Muscle layer of colon (tissue), 2 donors: Measurements from ENCODE around the gene ABCA7.

Source experiments
- H3K27ac ChIP-seq: one replicate; pipeline ENCODE4 v1.7.0; 2013; ENCODE audit warnings: low read depth, mild to moderate bottlenecking, low read length, moderate library complexity
- H3K27me3 ChIP-seq, 2 donors: one replicate each; pipeline ENCODE4 v1.7.0; 2013; ENCODE audit warnings: low read length in 2 of 2, mild to moderate bottlenecking in 2 of 2; ENCODE audit not compliant: insufficient read depth in 2 of 2, control insufficient read depth in 1 of 2
- H3K36me3 ChIP-seq: one replicate; pipeline ENCODE4 v1.7.0; 2013; ENCODE audit warnings: mild to moderate bottlenecking, low read length; ENCODE audit not compliant: insufficient read depth
- H3K4me1 ChIP-seq: one replicate; pipeline ENCODE4 v1.7.0; 2013; ENCODE audit warnings: mild to moderate bottlenecking, low read length; ENCODE audit not compliant: insufficient read depth
- H3K4me3 ChIP-seq, 2 donors: one replicate each; pipeline ENCODE4 v1.7.0; 2013; ENCODE audit warnings: low read length in 2 of 2, low read depth in 1 of 2, mild to moderate bottlenecking in 1 of 2, moderate library complexity in 1 of 2
- H3K9ac ChIP-seq: one replicate; pipeline ENCODE4 v1.7.0; 2013; ENCODE audit warnings: low read length
- H3K9me3 ChIP-seq: one replicate; pipeline ENCODE4 v1.7.0; 2013; ENCODE audit warnings: mild to moderate bottlenecking, low read length
- donor health status: abdominal sarcoma.
- donor health status: Adenocarcinoma of cecum.

The ABCA7 gene

DNA sequence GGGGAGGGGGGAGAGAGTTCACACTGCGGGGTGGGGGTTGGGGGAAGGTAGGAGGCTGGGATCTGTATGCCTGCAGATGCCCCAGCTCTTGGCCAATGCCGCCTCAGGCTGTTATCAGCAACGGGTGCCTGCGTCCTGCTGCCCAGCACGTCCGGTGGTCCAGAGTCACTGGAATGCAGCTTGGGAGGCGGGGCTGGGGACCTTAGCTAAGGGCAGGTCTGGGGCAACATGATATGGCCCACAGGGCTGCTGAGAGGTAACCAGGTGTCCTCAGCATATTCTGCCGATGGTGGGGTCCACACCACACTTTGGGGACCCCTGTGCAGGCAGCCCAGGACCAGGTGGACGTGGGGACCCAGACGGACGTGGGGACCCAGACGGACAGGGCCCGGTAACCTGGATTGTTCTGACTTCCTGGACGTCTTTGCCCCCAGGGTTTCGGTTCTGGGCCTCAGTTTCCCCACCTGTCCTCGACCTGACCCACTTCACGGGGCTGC is 26.4 kb downstream of the ABCA7 start:
- H3K9me3 ChIP-seq: no peaks in the 10 kb centered on the region
- no peaks in the 10 kb centered on the region for H3K4me1 ChIP-seq
- H3K36me3 ChIP-seq: no peaks in the 10 kb centered on the region
- H3K27ac ChIP-seq: no peak overlapping the region
- peaks cover 39 to 79% of the 10 kb centered on the region in 2 donors for H3K27me3 ChIP-seq
- no peak overlapping the region for H3K9ac ChIP-seq
- H3K4me3 ChIP-seq: no peak overlapping the region

DNA sequence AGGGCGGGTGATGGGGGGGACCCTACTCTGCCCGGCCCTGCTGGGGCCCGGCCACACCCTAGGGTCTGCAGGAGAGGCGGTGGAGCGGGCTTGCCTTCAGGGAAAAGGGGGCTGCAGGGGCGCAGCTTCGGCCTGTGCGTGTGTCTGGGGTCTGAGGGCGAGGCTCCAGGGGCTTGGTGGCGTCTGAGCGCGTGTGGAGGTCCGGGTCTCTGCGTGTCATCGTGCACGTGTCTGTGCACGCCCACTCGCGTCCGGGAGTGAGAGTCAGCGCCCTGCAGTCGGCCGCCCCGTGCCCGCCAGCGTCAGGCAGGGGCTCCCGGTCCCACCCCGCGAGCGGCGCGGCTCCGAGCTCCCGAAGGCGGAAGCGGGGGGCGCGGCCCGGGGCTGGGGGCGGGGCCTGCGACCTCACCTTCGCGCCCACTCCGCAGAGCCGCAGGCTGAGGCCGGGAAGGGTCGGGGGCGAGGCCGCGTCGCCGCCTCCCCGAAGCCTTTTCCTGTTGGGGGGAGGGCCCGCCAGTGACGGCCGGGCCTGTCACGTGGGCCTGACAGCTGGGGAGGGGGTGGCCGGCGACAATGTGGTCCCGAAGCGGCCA is 26.9 kb downstream of the ABCA7 start, which contains the start of gene ARHGAP45:
TSS of gene ARHGAP45 (plus strand) at position 420 of the 593 bp plus-strand sequence. CDS start 239 bp downstream, outside the sequence.
- H3K4me1 ChIP-seq: peaks cover 4% of the 10 kb centered on the region
- peak within 1 kb of the TSS in 1 of 2 donors; percentile 7 for H3K4me3 ChIP-seq
- no peaks in the 10 kb centered on the region for H3K9me3 ChIP-seq
- no peak within 1 kb of the TSS for H3K27ac ChIP-seq
- H3K27me3 ChIP-seq: peaks cover 39 to 84% of the 10 kb centered on the region in 2 donors
- H3K9ac ChIP-seq: no peak within 1 kb of the TSS
- H3K36me3 ChIP-seq: no peaks in the 10 kb centered on the region

DNA sequence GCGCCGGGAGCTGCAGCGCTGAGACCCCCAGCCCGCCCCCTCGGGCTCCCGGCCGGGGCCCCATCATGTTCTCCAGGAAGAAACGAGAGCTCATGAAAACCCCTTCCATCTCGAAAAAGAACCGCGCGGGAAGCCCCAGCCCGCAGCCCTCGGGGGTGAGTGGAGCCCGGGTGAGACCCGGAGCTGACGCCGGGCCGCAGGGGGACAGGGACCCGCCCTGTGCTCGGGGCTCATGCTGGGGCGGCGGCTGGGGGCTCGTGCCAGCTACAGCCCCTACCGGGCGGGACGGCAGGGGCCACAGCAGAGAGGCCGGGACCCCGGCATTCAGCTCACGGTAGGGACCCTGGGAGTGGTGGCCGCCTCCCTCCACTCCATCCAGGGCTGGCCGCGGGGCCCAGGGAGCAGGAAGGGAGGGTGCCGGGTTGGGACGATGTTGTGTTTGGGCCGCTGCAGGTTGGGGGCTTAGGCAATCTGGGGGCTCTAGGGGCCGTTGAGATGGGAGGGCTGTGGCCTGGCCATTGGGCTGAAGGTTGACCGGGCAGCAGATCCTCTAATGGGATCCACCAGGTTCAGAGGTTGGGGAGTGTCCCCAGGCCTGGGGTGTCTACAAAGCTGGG is 27.5 kb downstream of the ABCA7 start:
- H3K27ac ChIP-seq: no peak overlapping the region
- no peak overlapping the region for H3K9ac ChIP-seq
- peaks cover 4% of the 10 kb centered on the region for H3K4me1 ChIP-seq
- H3K4me3 ChIP-seq: peak overlapping the region in 1 of 2 donors; percentile 7
- H3K36me3 ChIP-seq: no peaks in the 10 kb centered on the region
- peaks cover 39 to 90% of the 10 kb centered on the region in 2 donors for H3K27me3 ChIP-seq
- H3K9me3 ChIP-seq: no peaks in the 10 kb centered on the region

DNA sequence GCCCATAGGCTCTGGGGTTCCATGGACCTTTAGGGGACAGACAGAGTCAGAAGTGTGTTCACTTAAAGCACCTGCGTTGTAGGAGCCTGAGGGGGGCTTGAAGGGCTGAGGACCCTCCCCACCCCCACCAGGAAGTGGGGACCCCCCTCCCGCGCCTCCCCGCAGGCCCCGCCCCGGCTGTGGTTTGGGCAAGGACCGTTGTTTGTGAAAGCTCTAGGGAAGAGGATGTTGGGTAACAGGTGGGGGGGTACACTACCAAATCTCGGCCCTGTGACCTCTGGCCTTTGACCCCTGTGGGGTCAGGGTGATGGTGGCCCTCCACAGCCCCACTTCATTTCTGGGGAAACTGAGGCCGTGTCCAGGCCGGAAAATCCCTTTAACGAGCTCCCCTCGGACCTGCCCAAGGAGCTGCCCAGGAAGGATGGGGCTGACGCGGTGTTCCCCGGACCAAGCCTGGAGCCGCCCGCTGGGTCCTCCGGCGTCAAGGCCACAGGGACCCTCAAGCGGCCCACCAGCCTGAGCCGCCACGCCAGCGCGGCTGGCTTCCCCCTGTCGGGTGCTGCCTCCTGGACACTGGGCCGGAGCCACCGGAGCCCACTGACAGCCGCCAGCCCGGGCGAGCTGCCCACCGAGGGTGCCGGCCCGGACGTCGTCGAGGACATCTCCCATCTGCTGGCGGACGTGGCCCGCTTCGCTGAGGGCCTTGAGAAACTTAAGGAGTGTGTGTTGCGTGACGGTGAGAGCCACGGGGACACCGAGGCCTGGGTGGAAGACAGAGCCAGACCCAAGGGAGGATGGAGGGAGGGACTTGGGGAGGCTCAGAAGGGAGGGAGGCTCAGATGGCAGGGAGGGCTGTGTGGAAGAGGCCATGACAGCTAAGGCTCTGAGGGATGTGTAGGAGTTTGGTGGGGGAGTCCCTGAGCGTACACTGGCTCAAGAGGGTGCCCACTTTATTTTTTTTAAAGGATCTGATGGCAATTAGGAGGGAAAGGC is 28.4 kb downstream of the ABCA7 start:
- Histone ChIP-seq H3K27me3 (peaks cover 39 to 93% of the 10 kb centered on the region in 2 donors), H3K9ac (no peak overlapping the region), H3K4me1 (peaks cover 4% of the 10 kb centered on the region), H3K27ac (peak overlapping the region; percentile 34), H3K36me3 (no peaks in the 10 kb centered on the region), H3K9me3 (no peaks in the 10 kb centered on the region), H3K4me3 (no peak overlapping the region)

DNA sequence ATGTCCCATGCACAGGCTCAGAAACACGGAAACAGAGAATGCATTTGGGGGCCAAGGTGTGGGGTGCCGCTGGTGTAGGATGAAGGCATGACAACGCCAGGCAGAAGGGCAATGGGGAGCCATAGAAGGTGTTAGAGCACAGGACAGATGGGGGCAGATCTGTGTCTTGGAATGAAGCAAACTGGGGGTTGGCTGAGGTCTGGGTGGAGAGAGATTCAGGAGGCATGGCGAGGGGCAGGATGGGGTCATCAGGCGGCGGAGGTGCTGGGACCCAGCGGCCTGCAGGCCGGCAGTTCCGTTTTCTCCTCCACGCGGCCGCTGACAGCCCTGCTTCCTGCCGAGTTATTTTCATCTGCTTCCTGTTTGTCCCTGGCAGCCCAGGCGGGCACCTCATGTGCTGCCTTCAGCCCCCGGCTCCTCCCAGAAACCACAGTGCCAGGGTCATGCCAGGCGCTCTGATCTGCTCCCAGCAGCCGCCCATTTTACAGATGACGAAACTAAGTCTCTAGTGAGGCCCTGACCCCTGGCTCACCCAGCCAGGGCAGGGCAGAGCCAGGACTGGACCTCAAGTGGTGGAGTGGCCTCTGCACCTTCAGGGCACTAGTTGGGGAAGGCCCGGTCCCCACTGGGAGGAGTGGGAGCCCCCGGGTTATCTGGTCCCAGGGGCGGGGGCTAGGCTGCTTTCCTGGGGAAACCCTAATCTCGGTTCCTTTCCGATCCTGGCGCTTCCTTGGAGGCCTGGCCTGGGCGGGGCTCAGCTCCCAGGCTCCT is 29.3 kb downstream of the ABCA7 start:
- Histone ChIP-seq H3K9me3 (no peaks in the 10 kb centered on the region), H3K36me3 (no peaks in the 10 kb centered on the region), H3K4me1 (peaks cover 4% of the 10 kb centered on the region), H3K9ac (no peak overlapping the region), H3K27ac (no peak overlapping the region), H3K27me3 (peaks cover 39 to 85% of the 10 kb centered on the region in 2 donors), H3K4me3 (no peak overlapping the region)

DNA sequence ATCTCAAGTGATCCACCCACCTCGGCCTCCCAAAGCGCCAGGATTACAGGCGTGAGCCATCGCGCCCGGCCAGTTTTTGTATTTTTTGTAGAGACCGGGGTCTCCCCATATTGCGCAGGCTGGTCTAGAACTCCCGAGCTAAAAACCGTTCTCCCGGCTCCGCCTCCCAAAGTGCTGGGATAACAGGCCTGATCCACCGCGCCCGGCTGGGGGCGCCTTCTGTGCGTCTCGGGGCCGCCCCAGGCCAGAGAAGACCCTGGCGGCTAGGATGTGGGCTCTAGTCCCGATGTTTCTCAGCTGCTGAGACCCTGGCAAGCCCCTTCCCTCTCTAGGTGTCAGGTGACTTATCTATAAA is 30.6 kb downstream of the ABCA7 start:
- Histone ChIP-seq H3K4me3 (no peak overlapping the region), H3K36me3 (no peaks in the 10 kb centered on the region), H3K9me3 (no peaks in the 10 kb centered on the region), H3K27ac (no peak overlapping the region), H3K4me1 (peaks cover 4% of the 10 kb centered on the region), H3K9ac (no peak overlapping the region), H3K27me3 (peaks cover 34 to 71% of the 10 kb centered on the region in 2 donors)

DNA sequence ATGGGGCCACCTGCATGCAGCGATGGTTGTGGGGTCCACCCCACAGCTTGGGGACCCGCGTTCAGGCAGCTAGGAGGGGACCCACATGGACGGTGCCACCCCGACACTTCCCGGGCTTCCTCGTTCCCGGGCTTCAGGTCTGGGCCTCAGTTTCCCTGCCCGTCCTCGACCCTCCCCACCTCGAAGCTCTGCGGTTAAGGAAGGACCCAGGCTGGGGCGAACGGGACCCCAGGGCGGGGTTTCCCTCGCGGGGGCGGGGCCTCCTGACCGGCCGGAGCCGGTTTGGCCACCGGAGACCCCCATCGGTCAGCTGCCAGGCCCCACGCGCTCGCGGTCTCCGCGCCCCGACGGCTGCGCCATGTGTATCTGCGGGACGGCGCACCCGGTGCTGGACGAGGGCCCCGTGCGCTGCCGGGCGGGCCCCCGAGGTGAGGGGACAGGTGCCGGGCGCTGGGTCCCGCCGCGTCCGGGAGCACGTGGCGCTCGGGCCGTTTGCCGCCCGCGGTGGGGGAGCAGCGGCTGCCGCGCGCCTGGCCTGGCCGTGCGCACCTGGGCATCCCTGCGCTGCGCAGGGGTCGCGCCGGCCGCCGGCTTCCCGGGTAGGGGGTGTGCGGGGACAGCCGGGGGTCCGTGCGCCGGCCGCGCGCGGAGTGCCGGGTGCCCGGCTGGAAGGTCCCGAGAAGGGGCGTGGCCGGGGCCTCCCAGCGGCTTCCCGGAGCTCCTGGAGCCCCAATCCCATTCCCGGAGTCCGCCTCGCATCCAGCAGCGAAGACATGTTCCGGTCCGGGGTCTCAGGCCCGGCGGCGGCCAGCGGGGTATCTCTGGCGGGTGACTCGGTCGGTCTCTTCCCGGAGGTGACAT is 31.3 kb downstream of the ABCA7 start:
- Histone ChIP-seq H3K4me3 (no peak overlapping the region), H3K9ac (no peak overlapping the region), H3K4me1 (peaks cover 4% of the 10 kb centered on the region), H3K9me3 (no peaks in the 10 kb centered on the region), H3K27ac (no peak overlapping the region), H3K27me3 (peaks cover 28 to 65% of the 10 kb centered on the region in 2 donors), H3K36me3 (no peaks in the 10 kb centered on the region)

DNA sequence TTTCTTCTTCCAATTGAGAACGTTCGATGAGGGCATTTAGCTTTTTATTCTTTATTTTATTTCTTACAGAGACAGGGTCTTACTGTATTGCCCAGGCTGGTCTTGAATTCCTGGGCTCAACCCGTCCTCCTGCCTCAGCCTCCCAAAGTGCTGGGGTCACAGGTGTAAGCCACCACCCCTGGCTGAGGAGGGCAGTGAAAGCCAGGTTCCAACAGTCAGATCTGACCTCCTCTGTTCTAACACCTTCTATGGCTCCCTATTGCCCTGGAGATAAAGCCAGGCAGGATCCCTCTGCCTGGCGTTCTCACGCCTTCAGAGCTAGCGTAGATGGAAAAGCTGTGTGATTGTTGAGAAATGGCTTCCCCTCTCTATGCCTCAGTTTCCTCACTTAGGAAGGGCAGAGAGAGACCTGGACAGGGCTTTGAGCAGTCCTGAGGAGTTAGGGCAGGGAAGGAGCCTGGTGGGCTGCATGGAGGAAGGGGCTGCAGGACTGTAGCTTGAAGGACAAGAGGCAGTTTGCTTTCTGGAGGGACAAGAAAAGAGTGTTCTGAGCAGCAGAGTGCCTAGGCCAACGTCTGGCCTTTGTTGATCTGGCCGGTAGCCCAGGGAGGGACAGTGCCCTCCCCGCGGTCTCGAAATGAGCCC is 32.6 kb downstream of the ABCA7 start:
- Histone ChIP-seq H3K9ac (no peak overlapping the region), H3K27ac (no peak overlapping the region), H3K36me3 (no peaks in the 10 kb centered on the region), H3K4me3 (no peak overlapping the region), H3K27me3 (peaks cover 22 to 52% of the 10 kb centered on the region in 2 donors), H3K9me3 (no peaks in the 10 kb centered on the region), H3K4me1 (peaks cover 4% of the 10 kb centered on the region)

DNA sequence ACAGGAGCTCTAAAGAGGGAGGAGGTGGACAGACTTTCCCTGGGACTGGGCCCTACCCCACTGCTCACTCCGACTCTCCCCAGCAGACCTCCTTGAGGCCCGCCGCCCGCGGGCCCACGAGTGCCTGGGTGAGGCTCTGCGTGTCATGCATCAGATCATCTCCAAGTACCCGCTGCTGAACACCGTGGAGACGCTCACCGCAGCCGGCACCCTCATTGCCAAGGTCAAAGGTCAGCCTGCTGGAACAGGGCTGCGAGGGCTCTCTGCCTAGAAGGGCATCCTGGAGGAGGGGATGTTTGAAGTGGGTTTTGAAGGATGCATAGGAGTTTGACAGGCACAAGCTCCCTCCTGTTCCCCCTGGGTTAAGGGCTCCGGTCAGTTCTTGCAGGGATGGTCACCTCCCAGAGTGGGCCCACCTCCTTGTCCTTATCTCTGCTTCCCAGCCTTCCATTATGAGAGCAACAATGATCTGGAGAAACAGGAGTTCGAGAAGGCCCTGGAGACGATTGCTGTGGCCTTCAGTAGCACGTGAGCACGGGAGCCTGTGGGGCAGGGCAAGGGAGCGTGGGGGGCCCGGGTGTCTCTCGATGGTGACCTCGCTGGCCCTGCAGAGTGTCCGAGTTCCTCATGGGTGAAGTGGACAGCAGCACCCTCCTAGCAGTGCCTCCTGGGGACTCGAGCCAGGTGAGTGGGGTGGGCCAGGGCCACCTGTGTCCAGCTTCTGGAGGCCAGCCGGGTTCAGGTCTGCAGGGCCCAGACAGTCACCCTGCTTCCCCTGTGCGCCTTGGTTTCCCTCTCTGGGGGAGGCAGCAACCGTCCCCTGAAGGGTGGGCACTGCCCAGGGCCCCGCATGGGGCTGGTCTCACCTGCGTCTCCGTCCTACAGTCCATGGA is 33.4 kb downstream of the ABCA7 start:
- H3K27me3 ChIP-seq: peaks cover 15 to 44% of the 10 kb centered on the region in 2 donors
- peaks cover 4% of the 10 kb centered on the region for H3K4me1 ChIP-seq
- no peak overlapping the region for H3K4me3 ChIP-seq
- no peaks in the 10 kb centered on the region for H3K9me3 ChIP-seq
- H3K27ac ChIP-seq: no peak overlapping the region
- no peaks in the 10 kb centered on the region for H3K36me3 ChIP-seq
- no peak overlapping the region for H3K9ac ChIP-seq
